C4-2B (cell line): ENCODE results near the gene BRSK2.

Experiments used
- H3K27ac ChIP-seq: fragments of 450-650 bp; 2 replicates; pipeline ENCODE4 v1.5.1; 2017
- CTCF ChIP-seq: fragments of 450-650 bp; conservative IDR thresholded peaks from 2 replicates; pipeline ENCODE4 v1.5.1; 2017; ENCODE audit warnings: mild to moderate bottlenecking
- ZFX ChIP-seq: fragments of 450-650 bp; IDR thresholded peaks from 2 replicates; pipeline ENCODE4 v1.6.1; 2017

The BRSK2 gene

DNA sequence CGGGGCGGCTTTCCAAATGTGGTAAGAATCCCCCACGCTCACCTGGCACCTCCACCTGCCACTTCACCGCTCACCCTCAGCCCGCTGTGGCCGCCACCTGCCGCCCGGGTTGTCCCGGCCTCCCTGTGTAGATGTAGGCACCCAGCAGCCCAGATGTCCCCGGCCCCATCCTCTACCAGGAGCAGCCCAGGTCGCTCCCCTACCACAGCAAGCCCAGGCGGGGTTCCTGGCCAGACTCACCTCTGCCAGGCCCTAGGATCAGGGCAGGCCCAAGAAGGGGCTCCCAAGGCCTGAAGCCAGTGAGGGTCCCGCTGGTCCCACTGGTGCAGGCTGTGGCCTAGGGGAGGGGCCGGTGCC, 69.5 kb downstream of the BRSK2 start:
- H3K27ac ChIP-seq = no peak overlapping the region
- TF ChIP-seq CTCF (no peak), ZFX (no peak)

DNA sequence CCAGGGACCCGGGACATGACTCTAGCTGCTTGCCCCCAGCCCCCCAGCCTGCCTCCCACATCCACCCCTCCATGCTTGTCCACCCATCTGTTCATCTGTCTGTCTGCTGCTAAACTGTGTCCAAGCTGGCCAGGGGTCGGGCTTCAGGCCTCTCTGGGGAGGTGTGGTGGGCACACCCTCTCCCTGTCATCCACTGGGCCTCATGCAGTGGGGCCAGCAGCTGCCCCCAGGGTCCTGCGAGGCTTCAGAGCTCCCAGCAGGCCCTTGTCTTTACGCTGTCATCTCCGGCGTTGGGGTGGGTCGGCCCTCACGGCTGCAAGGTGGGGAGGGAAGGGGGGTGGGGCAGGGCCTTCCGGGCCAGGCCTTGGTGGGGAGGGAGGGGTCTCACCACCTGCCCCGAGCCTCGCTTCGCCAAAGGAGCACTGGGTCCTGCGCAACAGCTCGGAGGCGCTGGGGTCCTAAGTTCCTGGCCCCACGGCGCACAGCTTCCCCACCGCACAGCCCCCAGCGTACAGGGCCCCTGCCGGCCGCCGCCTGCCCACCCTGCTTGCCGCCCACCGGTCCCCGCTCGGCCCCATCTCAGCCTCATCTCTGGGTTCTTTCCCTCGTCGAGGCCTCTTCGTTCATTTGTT, 70.1 kb downstream of the BRSK2 start:
- no peak overlapping the region for H3K27ac ChIP-seq
- TF ChIP-seq ZFX = no peak
- no peak for TF ChIP-seq CTCF

- no peak overlapping the region for H3K27ac ChIP-seq
- TF ChIP-seq ZFX (no peak), CTCF (no peak)
These were observed 70.8 kb downstream of the BRSK2 start for GRCh38 chr11:1460396-1460985.

GRCh38 chr11:1460986-1461825, 71.5 kb downstream of the BRSK2 start:
- TF ChIP-seq CTCF = no peak
- TF ChIP-seq ZFX = no peak
- H3K27ac ChIP-seq = no peak overlapping the region

DNA sequence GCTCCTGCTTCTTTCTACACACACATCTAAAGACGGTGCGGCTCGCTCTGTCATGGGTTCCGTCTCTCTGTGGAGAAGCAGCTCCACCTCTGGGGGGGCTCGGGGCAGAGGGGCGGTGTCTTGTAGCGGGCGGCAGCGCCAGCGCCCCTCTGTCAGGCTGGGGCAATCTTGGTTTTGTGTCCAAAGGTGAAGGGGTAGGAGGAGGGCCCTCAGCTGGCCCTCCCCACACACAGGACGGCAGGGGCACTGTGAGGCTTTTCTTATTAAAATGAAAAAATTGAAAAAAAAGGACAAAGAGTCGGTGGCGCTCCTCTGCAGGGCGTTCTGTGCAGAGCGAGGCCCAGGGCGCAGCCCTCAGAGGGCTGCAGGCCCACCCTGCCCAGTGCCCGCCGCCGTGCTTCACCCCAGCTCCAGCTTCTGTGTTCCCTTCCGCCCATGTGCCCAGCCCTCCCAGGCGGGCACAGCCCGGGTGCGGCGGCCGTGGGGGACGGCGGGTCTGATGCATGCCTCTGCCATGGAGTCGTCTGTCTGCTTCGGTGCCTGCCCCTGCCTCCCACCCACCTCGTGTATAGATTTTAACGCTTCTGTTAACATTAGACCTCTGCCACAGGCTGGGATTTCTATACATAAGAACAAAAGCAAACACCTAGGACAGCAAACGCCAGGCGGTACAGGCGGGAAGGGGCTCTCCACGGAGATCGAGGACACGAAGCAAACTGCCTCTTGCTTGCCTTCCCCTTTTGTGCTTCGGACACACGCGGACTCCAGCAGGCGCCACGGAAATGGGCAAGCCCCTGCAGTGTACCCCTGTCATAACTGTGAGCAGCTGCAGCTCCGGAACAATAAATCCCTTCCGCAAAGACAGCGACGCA, 72.3 kb downstream of the BRSK2 start:
- no peak overlapping the region for H3K27ac ChIP-seq
- TF ChIP-seq CTCF = no peak
- no peak for TF ChIP-seq ZFX

GRCh38 chr11:1462698-1462975, 72.9 kb downstream of the BRSK2 start:
- no peak overlapping the region for H3K27ac ChIP-seq
- TF ChIP-seq CTCF = no peak
- no peak for TF ChIP-seq ZFX

DNA sequence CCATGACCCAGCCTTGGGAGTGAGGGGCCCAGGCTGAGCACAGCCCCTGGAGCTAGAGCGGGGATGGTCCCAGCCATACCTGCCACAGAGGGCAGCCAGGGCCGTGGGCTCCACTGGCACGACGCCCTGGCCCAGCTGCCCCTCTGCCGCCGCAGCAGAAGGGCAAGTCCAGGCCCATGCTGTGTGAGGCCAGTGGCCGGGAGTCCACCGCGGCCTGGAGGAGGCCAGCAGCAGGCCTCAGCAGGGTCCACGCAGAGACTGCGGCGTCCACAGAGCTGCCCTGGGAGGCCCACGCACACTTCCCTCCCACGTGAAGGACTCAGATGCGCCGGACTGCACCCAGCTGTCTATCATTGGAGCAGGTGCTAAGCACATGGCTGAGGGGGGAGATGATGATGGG, 73.3 kb downstream of the BRSK2 start:
- TF ChIP-seq CTCF (no peak), ZFX (no peak)

More for the DNA sequence above, 73.3 kb downstream of the BRSK2 start:
- no peak overlapping the region for H3K27ac ChIP-seq
